Liver (tissue), 9 donors: Measurements from ENCODE around the gene CRK. TPM values are rescaled to one million over a fixed set of nuclear protein-coding genes. Genes with fewer than 3 reads are reported as not detected.

ENCODE experiments used
- DNase-seq: peaks from one replicate; pipeline ENCODE4 v3.0.0-alpha.2; 2017; ENCODE audit warnings: low spot score
- H3K27ac ChIP-seq, 2 donors: one replicate each; pipeline ENCODE4 v1.7.0; 2013; ENCODE audit warnings: inconsistent platforms in 2 of 2, low read length in 2 of 2, control low read depth in 1 of 2, low read depth in 1 of 2, mild to moderate bottlenecking in 1 of 2
- H3K27me3 ChIP-seq, 4 donors: one replicate each; pipeline versions ENCODE4 v1.6.1 to v1.7.0; 2013; ENCODE audit warnings: low read length in 3 of 4, inconsistent platforms in 1 of 4, mild to moderate bottlenecking in 1 of 4, moderate library complexity in 1 of 4; ENCODE audit not compliant: control insufficient read depth in 4 of 4, insufficient read depth in 4 of 4
- H3K36me3 ChIP-seq, 4 donors: one replicate each; pipeline versions ENCODE4 v1.6.1 to v1.7.0; 2013; ENCODE audit warnings: low read length in 3 of 4, mild to moderate bottlenecking in 3 of 4, low read depth in 1 of 4, moderate library complexity in 1 of 4; ENCODE audit not compliant: control insufficient read depth in 4 of 4, insufficient read depth in 3 of 4
- H3K4me1 ChIP-seq, 4 donors: one replicate each; pipeline versions ENCODE4 v1.6.1 to v1.7.0; 2013; ENCODE audit warnings: low read length in 3 of 4, mild to moderate bottlenecking in 3 of 4, moderate library complexity in 1 of 4; ENCODE audit not compliant: control insufficient read depth in 4 of 4, insufficient read depth in 4 of 4
- H3K4me3 ChIP-seq, 3 donors: one replicate each; pipeline versions ENCODE4 v1.6.1 to v1.7.0; 2013; ENCODE audit warnings: low read length in 3 of 3, control low read depth in 1 of 3, low read depth in 1 of 3, mild to moderate bottlenecking in 1 of 3
- H3K9ac ChIP-seq, 2 donors: one replicate each; pipeline ENCODE4 v1.7.0; 2013; ENCODE audit warnings: low read length in 2 of 2, mild to moderate bottlenecking in 2 of 2, moderate library complexity in 2 of 2, control low read depth in 1 of 2, low read depth in 1 of 2
- H3K9me3 ChIP-seq, 4 donors: one replicate each; pipeline versions ENCODE4 v1.6.1 to v1.7.0; 2013; ENCODE audit warnings: low read length in 3 of 4; ENCODE audit not compliant: control insufficient read depth in 4 of 4
- EGR1 ChIP-seq, 2 donors: IDR thresholded peaks; 2 replicates each; pipeline ENCODE4 v1.6.1; 2016 to 2018; ENCODE audit warnings: antibody characterized with exemption in 2 of 2, low read depth in 2 of 2
- FOXA1 ChIP-seq: IDR thresholded peaks from 2 replicates; pipeline ENCODE4 v1.6.1; 2016; ENCODE audit warnings: antibody characterized with exemption
- FOXA2 ChIP-seq: IDR thresholded peaks from 2 replicates; pipeline ENCODE4 v1.6.1; 2016; ENCODE audit warnings: antibody characterized with exemption
- GABPA ChIP-seq, 2 donors: IDR thresholded peaks in 1 of 2; conservative IDR thresholded peaks in 1 of 2; 2 replicates each; pipeline ENCODE4 v1.6.1; 2016; ENCODE audit warnings: antibody characterized with exemption in 2 of 2, mild to moderate bottlenecking in 1 of 2, moderate library complexity in 1 of 2
- HNF4A ChIP-seq, 2 donors: conservative IDR thresholded peaks; 2 replicates each; pipeline ENCODE4 v1.6.1; 2016; ENCODE audit warnings: antibody characterized with exemption in 2 of 2, mild to moderate bottlenecking in 2 of 2
- HNF4G ChIP-seq: IDR thresholded peaks from 2 replicates; pipeline ENCODE4 v1.6.1; 2016; ENCODE audit warnings: antibody characterized with exemption
- JUND ChIP-seq, 2 donors: IDR thresholded peaks; 2 replicates each; pipeline ENCODE4 v1.6.1; 2016; ENCODE audit warnings: antibody characterized with exemption in 2 of 2
- NR2F2 ChIP-seq: IDR thresholded peaks from 2 replicates; pipeline ENCODE4 v1.6.1; 2016; ENCODE audit warnings: antibody characterized with exemption
- RXRA ChIP-seq, 2 donors: IDR thresholded peaks; 2 replicates each; pipeline ENCODE4 v1.6.1; 2017 to 2018; ENCODE audit warnings: antibody characterized with exemption in 2 of 2, mild to moderate bottlenecking in 1 of 2
- WGBS: extraction: QIAGEN DNeasy Blood & Tissue Kit; methylation state at CpG from one replicate; pipeline ENCODE4 v1.1.7; 2013; 5-methylcytosine and 5-hydroxymethylcytosine counted together
- polyA plus RNA-seq, 2 donors: library from polyadenylated mRNA; stranded (reverse) in 1 of 2; unstranded in 1 of 2; fragments of 200-250 nt in 1 of 2; fragments of >200 nt in 1 of 2; fragmentation: Nextera tagmentation in 1 of 2; extraction: Ambion mirVana in 1 of 2; gene quantifications; one replicate each; pipeline versions ENCODE4 v1.2.1 to v1.2.3, GENCODE V29; 2013 to 2015
- total RNA-seq, 2 donors: library from RNA; depleted of rRNA; stranded (reverse); fragments of >200 nt; gene quantifications; one replicate each; pipeline ENCODE4 v1.2.3, GENCODE V29; 2014
- TF ChIP-seq, protein P1 (sequence below): IDR thresholded peaks from 2 replicates; pipeline ENCODE4 v1.6.1; 2016; ENCODE audit warnings: antibody characterized with exemption
- TF ChIP-seq, protein P2 (sequence below): fragments of 150-350 bp; IDR thresholded peaks from 2 replicates; pipeline ENCODE4 v1.5.1; 2017; ENCODE audit warnings: improper control_type of control experiment, low read depth, low read length; ENCODE audit not compliant: missing input control
- TF ChIP-seq, protein P3 (sequence below): IDR thresholded peaks from 2 replicates; pipeline ENCODE4 v1.6.1; 2016; ENCODE audit warnings: antibody characterized with exemption, mild to moderate bottlenecking
- TF ChIP-seq, protein P4 (sequence below): IDR thresholded peaks from 2 replicates; pipeline ENCODE4 v1.6.1; 2016; ENCODE audit warnings: antibody characterized with exemption
- TF ChIP-seq, protein P5 (sequence below): IDR thresholded peaks from 2 replicates; pipeline ENCODE4 v1.6.1; 2016; ENCODE audit warnings: antibody characterized with exemption
- donor health status: healthy.
- donor health status: healthy.
- donor health status: healthy.
- donor health status: healthy.
- donor health status: healthy.

CRK gene
- total and polyA plus RNA-seq, 4 donors = 29.5 to 69.9 (median 34.8) TPM

DNA sequence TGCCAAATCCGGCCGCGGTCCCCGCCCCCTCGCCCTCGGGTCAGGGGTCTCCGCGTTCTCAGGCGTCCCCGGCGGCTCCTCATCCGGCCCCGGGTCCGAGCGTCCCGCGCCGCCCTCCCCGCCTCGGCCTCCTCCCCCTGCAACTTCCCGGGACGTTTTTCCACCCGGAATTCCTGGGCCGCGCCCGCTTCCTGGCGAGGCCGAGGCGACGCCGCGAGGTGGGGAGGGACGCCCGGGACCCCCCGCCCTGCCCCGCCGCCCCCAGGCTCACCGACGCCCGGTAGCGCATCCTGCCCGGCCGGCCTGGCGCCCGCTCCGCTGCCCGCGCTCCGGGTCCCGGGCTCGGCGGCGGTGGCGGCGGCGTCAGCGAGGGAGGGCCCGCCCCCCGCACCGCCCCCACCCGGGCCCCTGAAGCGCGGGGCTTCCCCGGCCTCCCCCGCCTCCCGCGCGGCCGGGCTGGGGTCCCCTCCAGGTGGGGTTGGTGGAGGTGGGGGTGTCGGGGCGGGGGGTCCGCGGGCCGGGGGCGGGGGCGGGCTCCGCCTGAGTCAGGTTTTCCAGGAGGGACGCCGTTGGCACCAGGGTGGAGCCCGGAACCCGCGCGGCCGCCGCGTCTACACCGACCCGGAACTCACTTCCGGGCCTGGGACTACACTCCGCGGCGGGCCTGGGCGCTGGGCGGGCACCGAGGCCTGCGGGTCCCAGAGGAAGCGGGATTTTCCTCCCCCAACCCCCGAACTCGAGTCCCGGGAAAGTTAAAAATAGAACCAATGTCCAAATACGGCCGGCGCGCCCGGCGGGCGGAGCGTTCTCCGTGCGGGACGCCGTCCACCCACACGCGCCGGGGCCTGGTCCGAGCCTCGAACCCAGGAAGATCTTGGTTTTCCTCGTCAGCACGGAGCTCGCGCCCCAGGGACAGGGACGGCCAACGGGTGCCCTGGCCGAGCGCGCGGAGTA lies 29.7 kb upstream of the CRK start:
- TF ChIP-seq, protein P1, sequence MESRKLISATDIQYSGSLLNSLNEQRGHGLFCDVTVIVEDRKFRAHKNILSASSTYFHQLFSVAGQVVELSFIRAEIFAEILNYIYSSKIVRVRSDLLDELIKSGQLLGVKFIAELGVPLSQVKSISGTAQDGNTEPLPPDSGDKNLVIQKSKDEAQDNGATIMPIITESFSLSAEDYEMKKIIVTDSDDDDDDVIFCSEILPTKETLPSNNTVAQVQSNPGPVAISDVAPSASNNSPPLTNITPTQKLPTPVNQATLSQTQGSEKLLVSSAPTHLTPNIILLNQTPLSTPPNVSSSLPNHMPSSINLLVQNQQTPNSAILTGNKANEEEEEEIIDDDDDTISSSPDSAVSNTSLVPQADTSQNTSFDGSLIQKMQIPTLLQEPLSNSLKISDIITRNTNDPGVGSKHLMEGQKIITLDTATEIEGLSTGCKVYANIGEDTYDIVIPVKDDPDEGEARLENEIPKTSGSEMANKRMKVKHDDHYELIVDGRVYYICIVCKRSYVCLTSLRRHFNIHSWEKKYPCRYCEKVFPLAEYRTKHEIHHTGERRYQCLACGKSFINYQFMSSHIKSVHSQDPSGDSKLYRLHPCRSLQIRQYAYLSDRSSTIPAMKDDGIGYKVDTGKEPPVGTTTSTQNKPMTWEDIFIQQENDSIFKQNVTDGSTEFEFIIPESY = no peak
- TF ChIP-seq HNF4G (no peak), HNF4A (conservative IDR thresholded peaks at IDR 0.05) (no peak), RXRA (IDR thresholded peaks at IDR 0.05) (no peak), JUND (IDR thresholded peaks at IDR 0.05) (no peak), NR2F2 (no peak), FOXA1 (no peak), EGR1 (IDR thresholded peaks at IDR 0.05; ENCODE audit: low read depth in 2 of 2) (no peak), GABPA (IDR thresholded peaks at IDR 0.05 in 1 of 2, conservative IDR thresholded peaks at IDR 0.05 in 1 of 2) (no peak), FOXA2 (no peak)
- TF ChIP-seq, protein P2, sequence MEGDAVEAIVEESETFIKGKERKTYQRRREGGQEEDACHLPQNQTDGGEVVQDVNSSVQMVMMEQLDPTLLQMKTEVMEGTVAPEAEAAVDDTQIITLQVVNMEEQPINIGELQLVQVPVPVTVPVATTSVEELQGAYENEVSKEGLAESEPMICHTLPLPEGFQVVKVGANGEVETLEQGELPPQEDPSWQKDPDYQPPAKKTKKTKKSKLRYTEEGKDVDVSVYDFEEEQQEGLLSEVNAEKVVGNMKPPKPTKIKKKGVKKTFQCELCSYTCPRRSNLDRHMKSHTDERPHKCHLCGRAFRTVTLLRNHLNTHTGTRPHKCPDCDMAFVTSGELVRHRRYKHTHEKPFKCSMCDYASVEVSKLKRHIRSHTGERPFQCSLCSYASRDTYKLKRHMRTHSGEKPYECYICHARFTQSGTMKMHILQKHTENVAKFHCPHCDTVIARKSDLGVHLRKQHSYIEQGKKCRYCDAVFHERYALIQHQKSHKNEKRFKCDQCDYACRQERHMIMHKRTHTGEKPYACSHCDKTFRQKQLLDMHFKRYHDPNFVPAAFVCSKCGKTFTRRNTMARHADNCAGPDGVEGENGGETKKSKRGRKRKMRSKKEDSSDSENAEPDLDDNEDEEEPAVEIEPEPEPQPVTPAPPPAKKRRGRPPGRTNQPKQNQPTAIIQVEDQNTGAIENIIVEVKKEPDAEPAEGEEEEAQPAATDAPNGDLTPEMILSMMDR = no peak
- TF ChIP-seq, protein P3, sequence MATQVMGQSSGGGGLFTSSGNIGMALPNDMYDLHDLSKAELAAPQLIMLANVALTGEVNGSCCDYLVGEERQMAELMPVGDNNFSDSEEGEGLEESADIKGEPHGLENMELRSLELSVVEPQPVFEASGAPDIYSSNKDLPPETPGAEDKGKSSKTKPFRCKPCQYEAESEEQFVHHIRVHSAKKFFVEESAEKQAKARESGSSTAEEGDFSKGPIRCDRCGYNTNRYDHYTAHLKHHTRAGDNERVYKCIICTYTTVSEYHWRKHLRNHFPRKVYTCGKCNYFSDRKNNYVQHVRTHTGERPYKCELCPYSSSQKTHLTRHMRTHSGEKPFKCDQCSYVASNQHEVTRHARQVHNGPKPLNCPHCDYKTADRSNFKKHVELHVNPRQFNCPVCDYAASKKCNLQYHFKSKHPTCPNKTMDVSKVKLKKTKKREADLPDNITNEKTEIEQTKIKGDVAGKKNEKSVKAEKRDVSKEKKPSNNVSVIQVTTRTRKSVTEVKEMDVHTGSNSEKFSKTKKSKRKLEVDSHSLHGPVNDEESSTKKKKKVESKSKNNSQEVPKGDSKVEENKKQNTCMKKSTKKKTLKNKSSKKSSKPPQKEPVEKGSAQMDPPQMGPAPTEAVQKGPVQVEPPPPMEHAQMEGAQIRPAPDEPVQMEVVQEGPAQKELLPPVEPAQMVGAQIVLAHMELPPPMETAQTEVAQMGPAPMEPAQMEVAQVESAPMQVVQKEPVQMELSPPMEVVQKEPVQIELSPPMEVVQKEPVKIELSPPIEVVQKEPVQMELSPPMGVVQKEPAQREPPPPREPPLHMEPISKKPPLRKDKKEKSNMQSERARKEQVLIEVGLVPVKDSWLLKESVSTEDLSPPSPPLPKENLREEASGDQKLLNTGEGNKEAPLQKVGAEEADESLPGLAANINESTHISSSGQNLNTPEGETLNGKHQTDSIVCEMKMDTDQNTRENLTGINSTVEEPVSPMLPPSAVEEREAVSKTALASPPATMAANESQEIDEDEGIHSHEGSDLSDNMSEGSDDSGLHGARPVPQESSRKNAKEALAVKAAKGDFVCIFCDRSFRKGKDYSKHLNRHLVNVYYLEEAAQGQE = no peak
- TF ChIP-seq, protein P4, sequence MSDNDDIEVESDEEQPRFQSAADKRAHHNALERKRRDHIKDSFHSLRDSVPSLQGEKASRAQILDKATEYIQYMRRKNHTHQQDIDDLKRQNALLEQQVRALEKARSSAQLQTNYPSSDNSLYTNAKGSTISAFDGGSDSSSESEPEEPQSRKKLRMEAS = no peak
- TF ChIP-seq, protein P5, sequence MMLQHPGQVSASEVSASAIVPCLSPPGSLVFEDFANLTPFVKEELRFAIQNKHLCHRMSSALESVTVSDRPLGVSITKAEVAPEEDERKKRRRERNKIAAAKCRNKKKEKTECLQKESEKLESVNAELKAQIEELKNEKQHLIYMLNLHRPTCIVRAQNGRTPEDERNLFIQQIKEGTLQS = no peak
- 3% methylated on average over 127 of the region's 127 CpGs for WGBS
- H3K27ac ChIP-seq = peak overlapping the region; percentile 84 to 88
- H3K9ac ChIP-seq = peak overlapping the region; percentile 43 to 53
- no peaks in the 10 kb centered on the region for H3K9me3 ChIP-seq
- peak overlapping the region; percentile 53 to 90 (median 65) for H3K4me3 ChIP-seq
- no peak for DNase-seq
- peaks cover 3 to 12% (median 5%) of the 10 kb centered on the region in 4 donors for H3K36me3 ChIP-seq
- H3K4me1 ChIP-seq = peaks cover 11 to 64% (median 33%) of the 10 kb centered on the region in 4 donors
- no peaks in the 10 kb centered on the region for H3K27me3 ChIP-seq
